ENCODE results near the gene TRIM66.

DNA sequence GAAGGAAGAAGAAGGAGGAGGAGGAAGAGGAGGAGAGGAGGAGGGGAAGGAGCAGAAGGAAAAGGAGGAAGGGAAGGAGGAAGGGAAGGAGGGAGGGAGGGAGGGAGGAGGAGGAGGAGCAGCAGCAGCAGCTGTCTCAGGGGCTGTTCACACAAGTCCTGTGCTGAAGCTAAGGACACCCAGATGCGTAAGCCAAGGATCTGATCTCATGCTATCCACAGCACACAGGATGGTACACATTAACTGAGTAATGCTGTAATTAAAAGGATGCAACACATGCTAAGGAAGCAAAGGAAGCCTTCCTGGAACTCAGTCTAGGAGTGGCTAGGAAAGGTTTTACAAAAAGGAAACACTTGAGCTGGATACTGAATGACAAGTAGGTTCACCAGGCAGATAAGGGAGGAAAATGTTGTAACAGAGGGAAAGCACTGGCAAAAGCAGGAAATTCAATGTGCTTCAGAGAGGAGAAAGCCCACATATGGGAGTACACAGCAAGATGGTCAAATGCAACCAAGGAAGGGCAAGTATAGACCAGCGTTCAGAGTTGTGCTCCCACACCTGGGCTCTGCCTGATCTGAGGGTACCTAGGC, 32.0 kb downstream of the TRIM66 start:
- no peak for TF ChIP-seq ZSCAN29 (IDR thresholded peaks at IDR 0.05)
- TF ChIP-seq POLR2AphosphoS5 (IDR thresholded peaks at IDR 0.05; ENCODE audit: control insufficient read depth, insufficient read depth, low read depth, low read length), result no peak
- TF ChIP-seq, protein P1, sequence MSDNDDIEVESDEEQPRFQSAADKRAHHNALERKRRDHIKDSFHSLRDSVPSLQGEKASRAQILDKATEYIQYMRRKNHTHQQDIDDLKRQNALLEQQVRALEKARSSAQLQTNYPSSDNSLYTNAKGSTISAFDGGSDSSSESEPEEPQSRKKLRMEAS (CRISPR knock-in tag; IDR thresholded peaks at IDR 0.05), result no peak
- TF ChIP-seq RUNX1 (IDR thresholded peaks at IDR 0.05; ENCODE audit: low read depth), result no peak
- no peak for TF ChIP-seq YY1 (IDR thresholded peaks at IDR 0.05; ENCODE audit: borderline replicate concordance in 1 of 3, control insufficient read depth in 1 of 3, extremely low read depth in 1 of 3, insufficient read depth in 3 of 3, insufficient read length in 1 of 3, insufficient replicate concordance in 2 of 3, low read depth in 1 of 3, low read length in 2 of 3)
- TF ChIP-seq, protein P2, sequence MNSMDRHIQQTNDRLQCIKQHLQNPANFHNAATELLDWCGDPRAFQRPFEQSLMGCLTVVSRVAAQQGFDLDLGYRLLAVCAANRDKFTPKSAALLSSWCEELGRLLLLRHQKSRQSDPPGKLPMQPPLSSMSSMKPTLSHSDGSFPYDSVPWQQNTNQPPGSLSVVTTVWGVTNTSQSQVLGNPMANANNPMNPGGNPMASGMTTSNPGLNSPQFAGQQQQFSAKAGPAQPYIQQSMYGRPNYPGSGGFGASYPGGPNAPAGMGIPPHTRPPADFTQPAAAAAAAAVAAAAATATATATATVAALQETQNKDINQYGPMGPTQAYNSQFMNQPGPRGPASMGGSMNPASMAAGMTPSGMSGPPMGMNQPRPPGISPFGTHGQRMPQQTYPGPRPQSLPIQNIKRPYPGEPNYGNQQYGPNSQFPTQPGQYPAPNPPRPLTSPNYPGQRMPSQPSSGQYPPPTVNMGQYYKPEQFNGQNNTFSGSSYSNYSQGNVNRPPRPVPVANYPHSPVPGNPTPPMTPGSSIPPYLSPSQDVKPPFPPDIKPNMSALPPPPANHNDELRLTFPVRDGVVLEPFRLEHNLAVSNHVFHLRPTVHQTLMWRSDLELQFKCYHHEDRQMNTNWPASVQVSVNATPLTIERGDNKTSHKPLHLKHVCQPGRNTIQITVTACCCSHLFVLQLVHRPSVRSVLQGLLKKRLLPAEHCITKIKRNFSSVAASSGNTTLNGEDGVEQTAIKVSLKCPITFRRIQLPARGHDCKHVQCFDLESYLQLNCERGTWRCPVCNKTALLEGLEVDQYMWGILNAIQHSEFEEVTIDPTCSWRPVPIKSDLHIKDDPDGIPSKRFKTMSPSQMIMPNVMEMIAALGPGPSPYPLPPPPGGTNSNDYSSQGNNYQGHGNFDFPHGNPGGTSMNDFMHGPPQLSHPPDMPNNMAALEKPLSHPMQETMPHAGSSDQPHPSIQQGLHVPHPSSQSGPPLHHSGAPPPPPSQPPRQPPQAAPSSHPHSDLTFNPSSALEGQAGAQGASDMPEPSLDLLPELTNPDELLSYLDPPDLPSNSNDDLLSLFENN (IDR thresholded peaks at IDR 0.05; ENCODE audit: low read depth in 2 of 2, low read length in 2 of 2), result no peak
- no peak for TF ChIP-seq HDAC2 (IDR thresholded peaks at IDR 0.05)
- no peak for TF ChIP-seq GABPB2 (CRISPR knock-in tag; conservative IDR thresholded peaks at IDR 0.05)
- TF ChIP-seq TCF7L2 (IDR thresholded peaks at IDR 0.05; ENCODE audit: low read depth, low read length), result no peak
- no peak for TF ChIP-seq POLR2G (IDR thresholded peaks at IDR 0.05; ENCODE audit: low read depth, low read length)

Data from K562 (cell line).